ENCODE measurements around the gene APEX1.

APEX1 gene

GRCh38 chr14:20454516-20455354 is at the start of gene APEX1, which contains the start of gene OSGEP:
APEX1 (plus strand) TSS chr14:20455226; CDS start chr14:20455646, 420 bp downstream.
OSGEP (minus strand) TSS chr14:20454812; CDS start chr14:20454683, 129 bp downstream.
- peak; percentile 91 to 98 for DNase-seq

- no peak for DNase-seq
These were observed 45.8 kb upstream of the APEX1 start for GRCh38 chr14:20409226-20409625.

GRCh38 chr14:20412411-20412810 is 42.6 kb upstream of the APEX1 start:
- DNase-seq: no peak

GRCh38 chr14:20412876-20413743 is 41.9 kb upstream of the APEX1 start, which contains the start of gene TEP1:
TEP1 (minus strand) TSS chr14:20413501; CDS start chr14:20408439, 5,062 bp downstream.
- peak; percentile 58 to 73 for DNase-seq

GRCh38 chr14:20413744-20414082 is 41.3 kb upstream of the APEX1 start:
- no peak for DNase-seq

- peak in 1 of 2 experiments; percentile 13 for DNase-seq
These were observed 39.2 kb upstream of the APEX1 start for GRCh38 chr14:20415782-20416206.

- no peak for DNase-seq
These were observed 38.8 kb upstream of the APEX1 start for GRCh38 chr14:20416223-20416622.

GRCh38 chr14:20417250-20418186 is 37.5 kb upstream of the APEX1 start:
- no peak for DNase-seq

- no peak for DNase-seq
These were observed 36.5 kb upstream of the APEX1 start for GRCh38 chr14:20418501-20418909.

GRCh38 chr14:20419419-20419818 is 35.6 kb upstream of the APEX1 start:
- no peak for DNase-seq

GRCh38 chr14:20421267-20421666 is 33.8 kb upstream of the APEX1 start:
- DNase-seq: no peak

- DNase-seq: no peak
These were observed 32.1 kb upstream of the APEX1 start for GRCh38 chr14:20422886-20423285.

GRCh38 chr14:20424851-20425250 is 30.2 kb upstream of the APEX1 start:
- no peak for DNase-seq

GRCh38 chr14:20427231-20428009 is 27.6 kb upstream of the APEX1 start:
- no peak for DNase-seq

GRCh38 chr14:20428010-20428365 is 27.0 kb upstream of the APEX1 start:
- no peak for DNase-seq

- no peak for DNase-seq
These were observed 26.2 kb upstream of the APEX1 start for GRCh38 chr14:20428802-20429201.

- no peak for DNase-seq
These were observed 25.0 kb upstream of the APEX1 start for GRCh38 chr14:20429801-20430669.

- no peak for DNase-seq
These were observed 20.1 kb upstream of the APEX1 start for GRCh38 chr14:20434701-20435581.

GRCh38 chr14:20435582-20436362 is 19.3 kb upstream of the APEX1 start, which contains the start of gene KLHL33:
KLHL33 (minus strand) TSS chr14:20436166; CDS start chr14:20435811, 355 bp downstream.
- DNase-seq: no peak
